Tibial artery (tissue), 4 donors: Measurements from ENCODE around the gene ABCC1.

Experiments used
- DNase-seq, 2 donors: peaks; one replicate each; pipeline ENCODE4 v3.0.0-alpha.2; 2019
- H3K27ac ChIP-seq, 2 donors: fragments of 200-600 bp; sonication (generic) in 1 of 2; 1 replicate in 1 of 2; 2 replicates in 1 of 2; pipeline ENCODE4 v1.5.1; 2018 to 2019; ENCODE audit warnings: mild to moderate bottlenecking in 1 of 2
- H3K27me3 ChIP-seq, 2 donors: fragments of 200-600 bp; sonication (generic) in 1 of 2; one replicate each; pipeline versions ENCODE4 v1.5.1 to v1.6.0; 2016 to 2019
- H3K36me3 ChIP-seq, 3 donors: fragments of 200-600 bp; sonication (generic) in 2 of 3; one replicate each; pipeline ENCODE4 v1.5.1; 2016 to 2019; ENCODE audit warnings: mild to moderate bottlenecking in 2 of 3
- H3K4me1 ChIP-seq, 4 donors: fragments of 200-600 bp; sonication (generic) in 2 of 4; 1 replicate in 3 of 4; 2 replicates in 1 of 4; pipeline ENCODE4 v1.5.1; 2016 to 2019
- H3K4me3 ChIP-seq, 2 donors: fragments of 200-600 bp; sonication (generic) in 1 of 2; 1 replicate in 1 of 2; 2 replicates in 1 of 2; pipeline ENCODE4 v1.5.1; 2018 to 2019; ENCODE audit warnings: mild to moderate bottlenecking in 2 of 2
- H3K9me3 ChIP-seq, 3 donors: fragments of 200-600 bp; sonication (generic) in 1 of 3; one replicate each; pipeline ENCODE4 v1.5.1; 2016 to 2019
- intact Hi-C: fragments of 100-400 bp; cut with DNase I; formaldehyde crosslinking; loops from one replicate; pipeline ENCODE4 v1.15.0; 2023; ENCODE audit warnings: low total_unique reads
- TF ChIP-seq, protein P1 (sequence below), 2 experiments: fragments of 200-600 bp in 1 of 2; fragments of 450-650 bp in 1 of 2; IDR thresholded peaks; one replicate each; pipeline ENCODE4 v1.5.1; 2017 to 2019; ENCODE audit warnings: antibody characterized with exemption in 2 of 2, mild to moderate bottlenecking in 1 of 2, moderate library complexity in 1 of 2

The ABCC1 gene

DNA sequence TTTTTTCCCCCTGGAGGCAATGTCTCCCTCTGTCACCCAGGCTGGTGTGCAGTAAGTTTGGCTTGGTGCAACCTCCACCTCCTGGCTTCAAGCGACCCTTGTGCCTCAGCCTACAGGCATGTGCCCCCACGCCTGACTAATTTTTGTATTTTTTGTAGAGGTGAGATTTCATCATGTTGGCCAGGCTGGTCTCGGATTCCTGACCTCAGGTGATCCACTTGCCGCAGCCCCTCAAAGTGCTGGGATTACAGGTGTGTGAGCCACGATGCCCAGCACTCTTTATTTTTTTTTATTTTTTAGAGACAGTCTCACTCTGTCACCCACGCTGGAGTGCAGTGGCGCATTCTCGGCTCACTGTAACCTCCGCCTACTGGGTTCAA lies 160.7 kb downstream of the ABCC1 start:
- intact Hi-C loops, result no loop called here
- H3K27ac ChIP-seq, result no peak overlapping the region

DNA sequence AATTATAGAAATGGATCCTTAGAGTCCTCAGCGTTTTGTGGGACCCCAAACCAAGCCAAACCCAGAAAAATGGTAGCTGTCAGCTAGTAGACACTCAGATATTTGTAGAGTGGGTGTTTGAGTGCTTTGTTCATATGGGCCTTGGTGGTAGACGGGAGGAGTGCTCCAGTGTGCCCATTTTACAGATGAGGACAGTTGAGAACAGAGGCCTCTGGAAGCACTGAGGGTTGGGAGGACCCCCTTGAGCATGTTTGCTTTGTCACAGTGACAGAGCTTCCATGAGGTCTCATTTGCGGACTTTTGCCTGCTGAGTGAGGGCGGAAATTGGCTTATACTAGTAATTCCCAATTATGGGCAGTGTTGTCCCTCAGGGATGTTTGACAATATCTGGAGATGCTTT lies 162.2 kb downstream of the ABCC1 start:
- DNase-seq, result no peak
- no peaks in the 10 kb centered on the region for H3K27me3 ChIP-seq
- H3K27ac ChIP-seq, result no peak overlapping the region
- H3K9me3 ChIP-seq, result no peaks in the 10 kb centered on the region
- H3K36me3 ChIP-seq, result peaks cover 62 to 88% (median 76%) of the 10 kb centered on the region in 3 donors
- H3K4me3 ChIP-seq, result no peak overlapping the region
- TF ChIP-seq, protein P1, sequence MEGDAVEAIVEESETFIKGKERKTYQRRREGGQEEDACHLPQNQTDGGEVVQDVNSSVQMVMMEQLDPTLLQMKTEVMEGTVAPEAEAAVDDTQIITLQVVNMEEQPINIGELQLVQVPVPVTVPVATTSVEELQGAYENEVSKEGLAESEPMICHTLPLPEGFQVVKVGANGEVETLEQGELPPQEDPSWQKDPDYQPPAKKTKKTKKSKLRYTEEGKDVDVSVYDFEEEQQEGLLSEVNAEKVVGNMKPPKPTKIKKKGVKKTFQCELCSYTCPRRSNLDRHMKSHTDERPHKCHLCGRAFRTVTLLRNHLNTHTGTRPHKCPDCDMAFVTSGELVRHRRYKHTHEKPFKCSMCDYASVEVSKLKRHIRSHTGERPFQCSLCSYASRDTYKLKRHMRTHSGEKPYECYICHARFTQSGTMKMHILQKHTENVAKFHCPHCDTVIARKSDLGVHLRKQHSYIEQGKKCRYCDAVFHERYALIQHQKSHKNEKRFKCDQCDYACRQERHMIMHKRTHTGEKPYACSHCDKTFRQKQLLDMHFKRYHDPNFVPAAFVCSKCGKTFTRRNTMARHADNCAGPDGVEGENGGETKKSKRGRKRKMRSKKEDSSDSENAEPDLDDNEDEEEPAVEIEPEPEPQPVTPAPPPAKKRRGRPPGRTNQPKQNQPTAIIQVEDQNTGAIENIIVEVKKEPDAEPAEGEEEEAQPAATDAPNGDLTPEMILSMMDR (IDR thresholded peaks at IDR 0.05), result no peak
- no peaks in the 10 kb centered on the region for H3K4me1 ChIP-seq
- intact Hi-C loops, result no loop called here

More for the DNA sequence above, 160.7 kb downstream of the ABCC1 start:
- DNase-seq, result no peak
- Histone ChIP-seq H3K36me3 (peaks cover 46 to 79% (median 60%) of the 10 kb centered on the region in 3 donors), H3K4me1 (no peaks in the 10 kb centered on the region), H3K27me3 (no peaks in the 10 kb centered on the region), H3K9me3 (no peaks in the 10 kb centered on the region), H3K4me3 (no peak overlapping the region)
- TF ChIP-seq, protein P1 (IDR thresholded peaks at IDR 0.05), result no peak

DNA sequence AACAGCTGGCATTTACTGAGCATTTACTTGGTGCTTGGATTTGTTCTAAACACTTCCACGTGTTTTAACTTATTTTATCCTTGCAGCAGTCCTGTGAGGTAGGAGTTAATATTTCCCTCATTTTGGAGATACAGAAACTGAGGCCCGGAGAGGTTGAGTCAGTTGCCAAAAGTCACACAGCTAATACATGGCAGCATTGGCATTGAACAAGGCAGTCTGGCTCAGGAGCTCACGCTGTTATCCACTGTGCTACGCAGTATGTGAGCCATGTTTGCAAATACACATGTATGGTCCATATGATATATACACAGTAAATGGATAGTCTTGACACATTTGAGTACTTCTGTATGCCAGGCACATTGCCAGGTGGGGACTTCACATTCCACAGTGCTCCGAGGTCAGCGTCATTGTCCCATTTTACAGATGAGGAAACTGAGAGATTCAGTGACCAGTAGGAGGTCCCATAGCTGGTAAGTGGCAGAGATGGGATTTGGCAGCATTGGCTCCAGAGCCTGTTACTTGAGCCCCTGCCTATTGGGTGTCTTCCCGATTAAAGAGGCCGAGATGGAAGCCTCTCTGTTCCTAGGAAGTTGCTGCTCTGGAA lies 163.1 kb downstream of the ABCC1 start:
- Histone ChIP-seq H3K9me3 (no peaks in the 10 kb centered on the region), H3K27ac (no peak overlapping the region), H3K4me1 (no peaks in the 10 kb centered on the region), H3K4me3 (no peak overlapping the region), H3K27me3 (no peaks in the 10 kb centered on the region), H3K36me3 (peaks cover 66 to 91% (median 85%) of the 10 kb centered on the region in 3 donors)
- TF ChIP-seq, protein P1 (IDR thresholded peaks at IDR 0.05), result no peak
- DNase-seq, result no peak
- intact Hi-C loops, result no loop called here

DNA sequence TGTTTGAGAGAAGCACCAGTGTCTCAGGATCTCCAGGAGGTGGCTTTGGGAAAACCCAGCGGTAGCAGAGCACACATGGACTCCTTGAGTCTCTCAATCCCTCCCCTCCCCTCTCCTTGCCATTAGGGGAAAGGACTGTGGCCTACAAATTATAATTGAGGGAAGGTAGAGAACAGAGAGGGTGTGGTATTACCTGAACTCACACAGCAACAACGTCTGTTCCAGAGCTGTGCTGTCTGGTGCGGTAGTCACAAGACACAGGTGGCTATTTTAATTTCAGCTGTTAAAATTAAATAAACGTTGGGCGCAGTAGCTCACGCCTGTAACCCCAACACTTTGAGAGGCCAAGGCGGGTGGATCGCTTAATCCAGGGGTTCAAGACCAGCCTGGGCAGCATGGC lies 163.7 kb downstream of the ABCC1 start:
- no peak for DNase-seq
- intact Hi-C loops, result no loop called here
- Histone ChIP-seq H3K9me3 (no peaks in the 10 kb centered on the region), H3K4me3 (no peak overlapping the region), H3K36me3 (peaks cover 72 to 97% (median 90%) of the 10 kb centered on the region in 3 donors), H3K27me3 (no peaks in the 10 kb centered on the region), H3K27ac (no peak overlapping the region), H3K4me1 (no peaks in the 10 kb centered on the region)
- TF ChIP-seq, protein P1 (IDR thresholded peaks at IDR 0.05), result no peak

DNA sequence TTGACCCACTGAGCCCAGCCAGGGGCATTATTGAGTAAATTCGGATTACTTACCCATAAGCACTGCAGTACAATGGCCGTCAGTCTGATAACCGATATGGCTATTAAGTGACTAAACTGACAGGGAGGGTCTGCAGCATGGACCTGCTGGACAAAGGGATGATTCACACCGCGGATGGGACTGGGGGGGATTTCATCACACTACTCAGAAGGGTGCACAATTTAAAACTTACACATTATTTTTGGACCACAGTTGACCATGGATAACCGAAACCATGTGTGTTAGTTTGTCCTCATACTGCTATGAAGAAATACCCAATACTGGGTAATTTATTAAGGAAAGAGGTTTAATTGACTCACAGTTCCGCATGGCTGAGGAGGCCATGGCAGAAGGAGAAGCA lies 167.4 kb downstream of the ABCC1 start:
- DNase-seq, result no peak
- peaks cover 73 to 90% (median 77%) of the 10 kb centered on the region in 3 donors for H3K36me3 ChIP-seq
- intact Hi-C loops, result no loop called here

More for the DNA sequence above, 167.4 kb downstream of the ABCC1 start:
- H3K4me3 ChIP-seq, result no peak overlapping the region
- no peaks in the 10 kb centered on the region for H3K9me3 ChIP-seq
- no peaks in the 10 kb centered on the region for H3K27me3 ChIP-seq
- TF ChIP-seq, protein P1 (IDR thresholded peaks at IDR 0.05), result no peak
- no peaks in the 10 kb centered on the region for H3K4me1 ChIP-seq
- no peak overlapping the region for H3K27ac ChIP-seq
